ENCODE measurements around the gene BMI1. TPM values are rescaled to one million over a fixed set of nuclear protein-coding genes. Genes with fewer than 3 reads are reported as not detected.

BMI1 gene
- total and polyA plus RNA-seq, 2 experiments from 2014 or later, result 25.5 to 59.8 TPM

- Histone ChIP-seq H3K4me1 (ENCODE audit: insufficient read depth) (no peaks in the 10 kb centered on the region), H3K36me3 (replicated peaks; ENCODE audit: insufficient read depth, low read depth) (no peaks in the 10 kb centered on the region), H3K27me3 (peaks cover 16% of the 10 kb centered on the region), H3K4me2 (no peak overlapping the region), H2AFZ (no peak overlapping the region), H3K9me2 (replicated peaks; ENCODE audit: insufficient read depth) (no peaks in the 10 kb centered on the region), H3K27ac (no peak overlapping the region), H3K9me3 (ENCODE audit: low read depth) (no peaks in the 10 kb centered on the region), H3K4me3 (no peak overlapping the region), H3K79me2 (no peaks in the 10 kb centered on the region), H4K20me1 (ENCODE audit: insufficient read depth, poor library complexity, severe bottlenecking) (no peaks in the 10 kb centered on the region)
- DNase-seq (ENCODE audit: low spot score), result no peak
- 43% methylated on average over 6 of the region's 6 CpGs for WGBS (ENCODE audit: low lambda C conversion rate, missing lambda C conversion rate)
- TF ChIP-seq EZH2phosphoT487 (IDR thresholded peaks at IDR 0.05; ENCODE audit: low read depth, severe bottlenecking, unreplicated experiment), result no peak
- TF ChIP-seq EZH2 (IDR thresholded peaks at IDR 0.05; ENCODE audit: borderline replicate concordance), result no peak
- no peak for TF ChIP-seq CTCF (IDR thresholded peaks at IDR 0.05; ENCODE audit: poor library complexity)
These were observed 40.8 kb upstream of the BMI1 start for GRCh38 chr10:22280078-22280477.

DNA sequence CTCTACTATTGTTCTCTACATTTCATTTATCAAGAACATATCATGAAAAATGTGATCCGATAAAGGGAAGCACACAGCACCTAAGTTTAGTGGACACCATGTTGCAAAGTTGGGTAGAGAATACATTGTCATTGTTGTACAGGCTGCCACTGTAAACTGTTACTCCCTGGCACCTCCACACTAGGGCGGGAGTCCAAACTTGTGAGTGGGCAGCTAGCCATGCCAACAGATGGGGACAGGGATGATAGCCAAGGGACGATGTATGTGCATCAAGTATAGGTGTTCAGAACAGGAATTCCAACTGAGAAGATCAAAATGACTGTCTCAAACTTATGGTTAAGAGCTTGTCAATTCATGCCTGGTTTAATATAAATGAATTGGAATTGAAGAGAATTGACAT is 35.8 kb upstream of the BMI1 start:
- H3K9me2 ChIP-seq (replicated peaks; ENCODE audit: insufficient read depth), result no peaks in the 10 kb centered on the region
- no peaks in the 10 kb centered on the region for H4K20me1 ChIP-seq (ENCODE audit: insufficient read depth, poor library complexity, severe bottlenecking)
- no peak overlapping the region for H3K4me2 ChIP-seq
- H3K4me1 ChIP-seq (ENCODE audit: insufficient read depth), result no peaks in the 10 kb centered on the region
- no peak for DNase-seq (ENCODE audit: low spot score)
- no peak overlapping the region for H3K4me3 ChIP-seq
- no peaks in the 10 kb centered on the region for H3K36me3 ChIP-seq (replicated peaks; ENCODE audit: insufficient read depth, low read depth)
- peaks cover 4% of the 10 kb centered on the region for H3K27me3 ChIP-seq
- TF ChIP-seq CTCF (IDR thresholded peaks at IDR 0.05; ENCODE audit: poor library complexity) (no peak), EZH2phosphoT487 (IDR thresholded peaks at IDR 0.05; ENCODE audit: low read depth, severe bottlenecking, unreplicated experiment) (no peak)
- H3K9me3 ChIP-seq (ENCODE audit: low read depth), result no peaks in the 10 kb centered on the region
- WGBS (ENCODE audit: low lambda C conversion rate, missing lambda C conversion rate), result 89% methylated on average over 3 of the region's 3 CpGs
- no peaks in the 10 kb centered on the region for H3K79me2 ChIP-seq
- H3K27ac ChIP-seq, result no peak overlapping the region
- H2AFZ ChIP-seq, result no peak overlapping the region

DNA sequence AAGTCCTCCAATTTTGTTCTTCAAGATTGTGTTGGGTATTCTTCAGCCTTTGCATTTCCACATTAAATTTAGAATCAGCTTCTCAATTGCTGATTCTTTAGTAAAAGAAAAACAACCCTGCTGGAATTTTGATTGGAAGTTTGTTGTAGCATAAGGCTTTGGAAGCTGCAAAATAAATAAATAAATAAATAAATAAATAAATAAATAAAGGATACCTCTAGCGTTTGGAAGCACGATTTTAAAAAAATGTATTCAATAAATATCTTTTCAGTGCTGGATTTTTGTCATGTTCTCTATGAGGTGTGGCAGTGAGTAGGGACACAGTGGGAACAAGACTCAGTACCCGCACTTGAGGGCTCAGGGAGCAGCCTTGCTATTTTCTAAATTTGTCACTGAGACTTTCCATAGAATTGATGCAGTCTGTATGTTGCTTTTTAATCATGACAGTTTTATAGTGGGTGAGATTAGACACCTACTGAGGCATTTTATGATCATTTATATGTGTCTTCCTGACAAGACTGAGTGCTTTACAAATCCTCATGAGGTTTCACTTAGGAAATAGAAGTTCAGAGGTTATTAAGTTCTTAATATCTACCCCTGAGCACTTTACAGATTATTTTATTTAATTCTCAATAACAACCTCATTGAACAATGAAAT is 27.0 kb upstream of the BMI1 start:
- TF ChIP-seq EZH2phosphoT487 (IDR thresholded peaks at IDR 0.05; ENCODE audit: low read depth, severe bottlenecking, unreplicated experiment) (no peak), CTCF (IDR thresholded peaks at IDR 0.05; ENCODE audit: poor library complexity) (no peak), EZH2 (IDR thresholded peaks at IDR 0.05; ENCODE audit: borderline replicate concordance) (no peak)
- 83% methylated on average over 3 of the region's 3 CpGs for WGBS (ENCODE audit: low lambda C conversion rate, missing lambda C conversion rate)
- no peak overlapping the region for H3K4me2 ChIP-seq
- no peaks in the 10 kb centered on the region for H3K4me1 ChIP-seq (ENCODE audit: insufficient read depth)
- no peaks in the 10 kb centered on the region for H3K9me2 ChIP-seq (replicated peaks; ENCODE audit: insufficient read depth)
- H3K4me3 ChIP-seq, result no peak overlapping the region
- H2AFZ ChIP-seq, result no peak overlapping the region
- H3K79me2 ChIP-seq, result no peaks in the 10 kb centered on the region
- H4K20me1 ChIP-seq (ENCODE audit: insufficient read depth, poor library complexity, severe bottlenecking), result no peaks in the 10 kb centered on the region
- no peak overlapping the region for H3K27ac ChIP-seq
- H3K9me3 ChIP-seq (ENCODE audit: low read depth), result peaks cover 4% of the 10 kb centered on the region
- no peaks in the 10 kb centered on the region for H3K36me3 ChIP-seq (replicated peaks; ENCODE audit: insufficient read depth, low read depth)
- H3K27me3 ChIP-seq, result peaks cover 7% of the 10 kb centered on the region
- no peak for DNase-seq (ENCODE audit: low spot score)
